Stimulated activated CD4-positive, alpha-beta T cell treated with anti-CD3 and anti-CD28 coated beads, TNF-alpha, amount 100 ng/mL, for 24 hours (primary cell): Measurements from ENCODE around the gene WNT9B.
A peak's percentile ranks its signal among the peaks of the same experiment; 100 is the strongest.
"Not testable (repeated sequence)": the region's sequence is repeated elsewhere in the genome, so short reads cannot be mapped to it uniquely, and the experiment has no call there.

Experiments
- DNase-seq, 3 experiments: peaks; one replicate each; pipeline ENCODE4 v3.0.0-alpha.2; 2020; ENCODE audit warnings: low read depth in 3 of 3

The WNT9B gene

DNA sequence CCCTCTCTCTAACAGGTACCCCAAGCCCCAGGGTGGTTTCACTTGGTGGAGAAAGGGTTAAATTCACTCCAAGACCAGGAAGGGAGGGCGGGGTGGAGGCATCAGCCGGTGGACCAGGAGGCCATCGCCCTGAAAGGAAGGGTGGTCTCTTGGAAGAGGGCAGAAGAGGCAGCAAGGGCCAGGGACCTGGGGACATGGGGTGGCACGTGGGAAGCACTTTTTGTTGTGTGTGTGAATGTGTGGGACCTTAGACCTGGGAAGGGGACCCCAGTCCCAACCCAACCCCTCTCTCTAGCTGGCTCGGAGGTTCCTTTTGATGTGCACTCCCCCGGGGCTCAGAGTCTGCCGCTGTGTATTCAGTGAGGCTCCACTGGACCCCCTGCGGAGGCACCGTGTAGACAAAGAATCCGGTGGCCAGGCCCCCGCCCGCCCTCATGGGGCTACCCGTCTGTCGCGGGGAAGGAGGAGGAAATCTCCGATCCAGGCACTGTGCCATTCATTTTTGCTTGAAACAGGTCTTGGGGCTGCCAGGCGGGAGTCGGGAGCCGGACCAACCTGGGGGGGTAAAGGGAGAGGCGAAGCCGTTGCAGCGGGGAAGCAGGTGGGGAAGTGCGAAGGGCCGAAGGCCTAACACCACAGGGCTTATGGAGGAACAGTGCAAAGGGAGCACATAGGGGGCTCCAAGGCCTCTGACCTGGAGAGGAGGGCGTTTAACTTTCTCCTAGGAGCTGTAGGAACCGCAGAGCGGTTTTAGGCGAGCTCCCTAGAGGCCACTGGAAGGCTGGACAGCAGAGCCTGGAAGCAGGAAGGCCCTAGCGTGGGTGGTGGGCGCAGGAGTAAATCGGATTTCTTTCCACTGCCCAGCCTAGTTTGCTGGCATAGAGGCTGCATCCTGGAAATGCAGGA lies 29.6 kb upstream of the WNT9B start:
- no peak for DNase-seq

DNA sequence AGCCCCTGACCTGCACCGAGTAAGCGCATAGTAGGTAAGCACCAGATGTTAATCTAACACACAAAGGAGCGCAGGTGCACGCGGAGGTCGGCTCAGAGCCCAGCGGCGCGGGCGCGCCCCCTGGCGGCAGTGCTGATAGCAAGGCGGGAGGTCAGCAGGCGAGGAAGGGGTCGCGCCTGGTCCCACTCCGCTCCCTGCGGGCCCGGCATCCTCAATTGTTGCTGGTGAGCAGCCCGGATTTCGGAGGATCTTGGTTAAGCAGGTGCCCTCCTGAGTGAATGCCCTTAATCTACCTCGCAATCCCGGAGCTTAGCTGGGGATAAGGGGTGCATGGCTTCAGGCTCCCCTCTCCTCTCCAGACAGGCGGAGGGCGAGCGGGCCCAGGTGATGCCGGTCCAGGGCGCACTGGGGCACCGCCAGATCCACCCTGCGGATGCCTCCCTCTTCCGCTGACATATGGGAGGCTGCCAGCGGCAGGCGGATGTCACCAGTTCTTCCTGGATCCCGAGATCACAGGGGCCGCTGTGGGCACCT lies 28.9 kb upstream of the WNT9B start:
- peak in 1 of 3 experiments; percentile 39 for DNase-seq

DNA sequence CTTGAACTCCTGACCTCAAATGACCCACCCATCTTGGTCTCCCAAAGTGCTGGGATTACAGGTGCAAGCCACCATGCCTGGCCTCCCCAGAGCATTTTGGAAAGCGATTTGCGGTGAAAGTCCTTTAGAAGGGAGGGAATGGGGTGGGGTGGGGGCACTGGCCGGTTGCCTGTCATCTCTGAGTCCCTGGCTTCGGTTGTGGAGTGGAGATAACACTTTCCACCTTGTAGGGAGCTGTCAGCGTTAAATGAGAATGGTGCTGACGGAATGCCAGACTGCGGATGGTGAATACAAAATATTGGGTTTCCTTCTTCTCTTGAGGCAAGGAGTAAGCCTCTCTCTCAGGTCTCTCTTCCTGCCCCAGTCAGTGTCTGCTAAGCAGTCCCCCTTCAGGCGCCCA lies 27.7 kb upstream of the WNT9B start:
- DNase-seq = no peak

DNA sequence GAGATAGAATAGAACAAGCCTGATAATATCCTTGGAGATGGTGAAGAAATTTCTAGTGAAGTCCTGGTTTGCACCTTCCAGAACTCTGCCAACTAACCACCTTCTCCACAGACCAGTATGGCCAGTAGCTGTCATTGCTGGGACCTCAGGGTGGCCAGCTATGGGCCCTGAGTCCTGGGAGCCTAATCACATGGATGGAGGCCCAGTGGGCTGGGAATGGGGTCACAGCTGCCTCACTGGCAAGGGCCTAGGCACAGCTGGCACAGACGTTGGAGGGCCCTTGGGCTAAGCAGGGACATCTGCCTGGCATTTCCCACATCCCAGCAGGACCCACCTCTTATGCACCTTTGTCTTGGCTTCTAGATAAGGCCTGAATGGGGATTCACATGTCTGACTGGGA lies 25.3 kb upstream of the WNT9B start:
- no peak for DNase-seq

DNA sequence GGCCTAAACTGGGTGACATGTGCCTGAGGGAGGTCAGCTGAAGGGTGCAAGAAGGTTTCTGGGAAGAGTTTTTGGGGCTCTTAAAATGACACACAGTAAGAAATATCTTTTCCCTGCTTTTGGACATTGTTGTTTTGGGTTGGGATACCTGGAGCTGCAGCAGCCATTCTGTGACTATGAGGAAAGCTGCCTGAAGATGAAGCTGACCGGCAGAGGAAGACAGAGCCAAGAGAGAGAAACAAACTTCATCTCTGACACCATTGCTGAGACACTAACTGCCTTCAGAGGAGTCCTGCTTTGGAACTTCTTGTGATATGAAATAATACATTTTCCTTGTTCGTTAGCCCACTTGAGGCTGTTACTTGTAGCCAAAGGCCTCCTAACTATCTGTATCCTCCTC lies 24.1 kb upstream of the WNT9B start:
- DNase-seq = no peak

DNA sequence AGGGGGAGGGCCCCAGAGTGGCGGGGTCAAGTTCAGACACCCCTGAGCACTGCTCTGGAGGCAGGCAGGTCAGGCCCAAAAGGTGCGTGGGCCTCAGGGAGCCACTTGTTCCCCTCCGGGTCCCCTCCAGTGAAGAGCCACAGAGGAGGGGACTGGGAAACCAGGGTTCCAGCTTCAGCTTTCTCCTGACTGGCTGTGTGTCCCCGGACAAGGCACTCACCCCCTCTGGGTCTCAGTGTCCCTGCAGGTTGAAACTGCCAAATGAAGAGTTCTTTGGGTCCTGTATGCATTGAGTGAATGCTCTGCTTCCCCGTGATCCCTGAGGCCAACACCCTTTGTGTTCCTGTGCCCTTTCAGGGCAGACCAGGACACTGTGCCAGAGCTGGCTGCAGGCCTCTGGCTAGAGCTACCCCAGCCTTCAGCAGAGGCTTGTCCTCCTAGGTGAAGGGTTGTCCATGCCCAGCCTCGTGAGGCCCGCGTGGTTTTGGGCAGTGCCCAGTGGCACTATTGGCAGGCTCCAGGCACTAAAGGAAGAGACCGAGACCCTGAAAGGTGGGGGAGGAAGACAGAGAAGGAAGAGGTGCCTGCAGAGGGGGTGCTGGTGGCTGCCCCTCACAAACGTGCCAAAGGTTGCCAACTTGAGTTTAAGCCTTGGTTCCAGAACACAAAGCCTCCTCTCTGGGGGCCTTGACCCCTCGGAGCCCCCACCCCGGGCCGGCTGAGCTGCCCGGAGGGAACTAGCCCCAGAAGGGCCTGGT lies 19.6 kb upstream of the WNT9B start:
- DNase-seq = no peak

DNA sequence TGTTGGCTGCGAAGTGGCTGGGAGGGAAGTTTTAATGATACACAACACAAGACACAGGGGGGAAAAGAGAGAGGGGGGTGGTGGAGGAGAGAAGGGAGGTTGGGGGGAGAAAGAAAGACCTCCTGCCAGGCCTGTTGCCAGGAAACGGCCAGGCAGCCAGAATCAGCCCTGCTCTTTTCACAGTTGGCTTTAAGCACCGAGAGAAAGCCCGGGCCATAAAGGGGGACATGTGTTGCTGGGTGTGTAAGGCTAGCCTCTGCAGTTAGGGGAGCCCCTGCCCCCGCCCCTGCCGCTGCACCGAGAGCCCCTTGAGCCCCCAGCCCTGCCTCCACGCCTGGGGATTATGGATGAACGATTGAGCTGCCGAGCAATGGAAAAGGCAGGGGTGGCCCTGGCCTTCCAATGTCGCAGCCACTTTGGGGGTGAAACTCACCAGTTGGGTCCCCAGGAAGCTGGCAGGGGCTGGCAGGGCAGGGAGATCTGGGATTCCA lies 19.0 kb upstream of the WNT9B start:
- no peak for DNase-seq

DNA sequence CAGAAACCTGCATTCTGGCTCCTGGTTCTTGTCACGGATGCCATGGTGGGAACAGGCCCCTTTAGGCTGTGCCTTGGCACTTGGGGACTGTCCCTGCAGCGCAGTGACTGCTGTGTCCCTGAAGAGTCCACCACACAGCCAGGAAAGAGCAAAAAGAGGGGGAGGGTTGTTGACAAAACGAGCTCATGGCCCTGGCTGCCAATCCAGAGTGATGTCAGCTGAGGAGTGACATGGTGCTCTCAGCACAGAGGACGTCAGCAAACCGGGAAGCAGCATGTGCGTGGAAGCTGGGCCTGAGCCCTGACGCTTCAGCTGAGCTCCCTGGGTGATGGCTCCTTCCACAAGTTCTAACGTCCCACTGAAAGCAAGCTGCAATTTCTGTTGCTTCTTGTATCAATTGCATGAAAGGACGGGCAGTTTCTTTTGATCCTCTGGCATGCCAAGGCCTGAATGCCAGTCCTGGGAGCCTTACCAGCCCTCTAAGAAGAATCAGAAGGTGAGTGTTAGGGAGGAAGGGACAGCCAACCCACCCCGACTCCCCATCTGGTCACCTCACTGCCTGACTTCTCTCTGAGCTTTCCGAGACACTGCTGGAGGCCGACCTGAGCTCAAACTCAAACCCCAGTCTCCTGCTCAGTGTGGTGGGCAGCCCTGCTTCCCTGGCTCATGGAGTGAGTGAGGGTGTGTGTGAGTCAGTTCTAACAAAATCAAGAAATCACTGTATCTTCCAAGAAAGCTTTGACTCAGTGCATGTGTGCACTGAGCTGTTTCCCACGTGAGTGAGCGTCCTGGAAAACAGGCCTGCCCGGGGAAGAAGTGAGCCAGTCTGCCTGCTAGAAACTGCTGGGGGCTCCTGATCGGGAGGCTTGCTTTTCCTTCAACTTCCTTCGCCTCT lies 18.2 kb upstream of the WNT9B start:
- DNase-seq = no peak

DNA sequence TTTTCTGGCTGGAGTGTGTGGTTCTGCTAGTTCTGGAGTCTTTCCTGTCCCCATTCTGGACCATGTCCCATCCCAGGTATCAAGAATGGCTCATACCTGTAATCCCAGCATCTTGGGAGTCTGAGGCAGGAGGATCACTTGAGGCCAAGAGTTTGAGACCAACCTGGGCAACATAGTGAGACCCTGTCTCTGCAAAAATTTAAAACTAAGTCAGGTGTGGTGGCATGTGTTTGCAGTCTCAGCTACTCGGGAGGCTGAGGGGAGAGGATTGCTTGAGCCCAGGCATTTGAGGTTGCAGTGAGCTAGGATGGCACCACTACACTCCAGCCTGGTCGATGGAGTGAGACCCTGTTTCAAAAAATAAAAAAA lies 17.6 kb upstream of the WNT9B start:
- DNase-seq = no peak

DNA sequence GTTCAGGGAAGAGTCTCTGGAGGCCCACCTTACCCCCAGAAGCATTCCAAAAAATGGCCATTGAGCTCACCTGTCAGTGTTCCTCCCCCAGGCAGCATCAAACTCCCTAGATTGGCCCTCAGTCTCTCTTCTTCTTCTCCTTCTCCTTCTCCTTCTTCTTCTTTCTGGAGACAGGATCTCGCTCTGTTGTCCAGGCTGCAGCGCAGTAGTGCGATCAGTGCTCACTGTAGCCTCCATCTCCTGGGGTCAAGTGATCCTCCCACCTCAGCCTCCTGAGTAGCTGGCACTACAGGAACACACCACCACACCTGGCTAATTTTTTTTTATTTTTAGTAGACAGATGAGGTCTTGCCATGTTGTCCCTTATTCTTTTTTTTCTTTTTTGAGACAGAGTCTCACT lies 16.5 kb upstream of the WNT9B start:
- DNase-seq = no peak

DNA sequence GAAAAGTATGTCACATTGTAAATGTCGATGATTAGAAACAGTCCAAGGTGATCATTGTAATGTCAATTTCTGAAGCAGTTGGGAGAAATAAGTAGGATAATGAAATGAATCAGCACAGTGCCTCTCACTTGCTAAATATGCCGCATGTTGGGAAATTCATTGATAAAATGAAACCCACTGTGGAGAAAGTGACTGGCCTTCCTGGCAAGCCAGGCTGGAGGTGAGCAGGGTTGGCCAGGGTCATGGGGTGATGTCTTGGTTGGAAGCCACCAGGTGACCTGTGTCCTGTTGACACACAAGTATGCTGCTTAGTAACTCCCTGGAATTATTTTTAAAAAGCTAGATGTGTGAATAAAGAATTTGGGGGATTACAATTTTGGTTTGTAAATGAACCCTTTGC lies 14.9 kb upstream of the WNT9B start:
- no peak for DNase-seq

DNA sequence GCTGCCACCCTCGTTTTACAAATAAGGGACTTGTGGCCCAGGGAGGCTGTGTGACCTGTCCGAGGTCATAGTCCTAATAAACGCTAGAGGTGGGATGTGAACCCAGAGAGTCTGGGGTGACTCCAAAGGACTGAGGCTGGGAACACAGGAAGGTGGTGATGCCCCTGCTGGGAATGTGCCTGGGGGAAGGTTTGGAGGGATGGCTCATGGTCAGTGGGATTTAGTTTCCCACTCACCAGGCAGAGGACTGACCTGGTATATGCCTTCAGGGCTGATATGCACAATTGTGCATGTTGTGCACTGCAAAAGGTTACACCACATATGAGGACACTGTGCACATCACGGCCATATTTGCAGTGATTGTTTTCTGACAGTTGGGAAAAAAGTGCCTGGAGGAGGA lies 13.9 kb upstream of the WNT9B start:
- no peak for DNase-seq

DNA sequence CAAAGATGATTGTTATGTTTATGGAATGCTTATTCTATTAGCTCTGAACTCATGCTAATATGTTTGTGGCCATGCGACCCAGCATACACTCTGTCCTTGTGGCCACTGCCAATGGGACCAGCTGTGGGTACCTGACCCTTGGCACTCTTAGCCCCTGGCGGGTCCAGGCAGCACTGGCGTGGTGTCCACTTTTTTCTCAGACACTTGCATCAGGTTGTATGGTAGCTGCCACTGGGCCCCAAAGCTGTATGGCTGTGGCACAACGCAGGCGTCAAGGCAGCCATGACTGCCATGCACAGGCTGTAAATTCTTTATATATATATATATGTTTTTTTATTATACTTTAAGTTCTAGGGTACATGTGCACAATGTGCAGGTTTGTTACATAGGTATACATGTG lies 12.2 kb upstream of the WNT9B start:
- no peak for DNase-seq

DNA sequence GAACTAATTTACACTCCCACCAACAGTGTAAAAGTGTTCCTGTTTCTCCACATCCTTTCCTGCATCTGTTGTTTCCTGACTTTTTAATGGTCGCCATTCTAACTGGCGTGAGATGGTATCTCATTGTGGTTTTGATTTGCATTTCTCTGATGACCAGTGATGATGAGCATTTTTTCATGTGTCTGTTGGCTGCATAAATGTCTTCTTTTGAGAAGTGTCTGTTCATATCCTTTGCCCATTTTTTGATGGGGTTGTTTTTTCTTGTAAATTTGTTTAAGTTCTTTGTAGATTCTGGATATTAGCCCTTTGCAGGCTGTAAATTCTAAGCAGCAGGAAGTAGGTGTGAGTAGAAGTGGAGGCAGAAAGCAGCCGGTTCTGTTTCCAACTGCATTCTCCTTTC lies 10.8 kb upstream of the WNT9B start:
- not testable (repeated sequence) for DNase-seq

DNA sequence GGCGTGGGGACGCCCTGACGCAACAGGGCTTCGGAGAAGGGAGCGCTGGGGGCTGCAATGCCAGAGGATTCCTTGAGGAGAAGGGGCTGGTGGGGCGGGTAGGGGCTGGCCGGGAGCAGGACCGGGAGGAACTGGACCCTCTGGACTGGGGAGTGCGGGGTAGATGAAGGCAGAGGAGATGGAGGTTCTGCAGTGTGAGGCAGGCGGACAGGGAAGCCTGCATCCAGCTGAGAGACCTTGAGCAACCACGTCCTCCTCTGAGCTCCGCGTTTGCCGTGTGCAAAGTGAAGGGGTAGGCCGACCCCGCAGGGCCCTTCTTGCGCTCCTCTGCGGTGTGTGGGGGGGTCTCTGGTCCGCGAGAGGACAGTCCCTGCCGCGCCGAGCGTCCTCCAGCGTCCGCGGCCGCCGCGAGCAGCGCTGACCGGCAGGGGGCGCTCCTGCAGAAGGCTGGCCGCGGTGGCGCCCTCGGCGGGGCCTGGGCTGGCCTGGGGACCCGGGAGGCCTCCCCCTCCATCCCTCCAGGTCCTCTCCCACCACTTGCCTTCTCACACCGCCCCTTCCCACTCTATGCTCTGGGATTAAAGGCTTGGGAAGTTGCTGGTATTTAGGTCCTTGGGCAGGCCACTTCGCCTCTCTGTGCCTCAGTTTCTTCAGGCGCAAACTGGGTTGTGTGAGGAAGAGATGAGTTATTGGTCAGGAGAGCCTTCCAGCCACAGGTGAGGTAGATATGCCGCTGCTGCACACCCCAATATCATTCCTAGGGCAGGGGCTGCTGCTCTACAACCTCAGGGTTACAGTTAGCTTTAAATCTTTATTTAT lies 9.6 kb upstream of the WNT9B start:
- DNase-seq = no peak

DNA sequence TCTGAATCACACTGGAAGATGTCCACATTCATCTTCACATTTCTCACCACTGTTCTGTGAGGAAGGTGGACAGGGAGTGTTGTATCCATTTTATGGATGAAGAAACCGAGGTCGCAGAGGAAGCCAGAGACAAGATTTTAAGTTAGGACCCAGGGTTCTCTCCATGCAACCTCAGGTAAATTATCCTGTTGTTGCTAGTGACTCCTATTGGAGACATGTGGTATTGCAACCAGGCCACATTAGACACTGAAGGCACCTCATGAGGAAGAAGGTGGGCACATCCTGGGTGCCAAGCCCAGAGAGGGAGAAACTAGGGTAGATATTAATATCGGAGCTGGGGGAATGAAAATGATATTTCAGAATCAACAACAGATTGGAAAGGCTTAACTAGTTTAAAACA lies 8.5 kb upstream of the WNT9B start:
- DNase-seq = no peak

DNA sequence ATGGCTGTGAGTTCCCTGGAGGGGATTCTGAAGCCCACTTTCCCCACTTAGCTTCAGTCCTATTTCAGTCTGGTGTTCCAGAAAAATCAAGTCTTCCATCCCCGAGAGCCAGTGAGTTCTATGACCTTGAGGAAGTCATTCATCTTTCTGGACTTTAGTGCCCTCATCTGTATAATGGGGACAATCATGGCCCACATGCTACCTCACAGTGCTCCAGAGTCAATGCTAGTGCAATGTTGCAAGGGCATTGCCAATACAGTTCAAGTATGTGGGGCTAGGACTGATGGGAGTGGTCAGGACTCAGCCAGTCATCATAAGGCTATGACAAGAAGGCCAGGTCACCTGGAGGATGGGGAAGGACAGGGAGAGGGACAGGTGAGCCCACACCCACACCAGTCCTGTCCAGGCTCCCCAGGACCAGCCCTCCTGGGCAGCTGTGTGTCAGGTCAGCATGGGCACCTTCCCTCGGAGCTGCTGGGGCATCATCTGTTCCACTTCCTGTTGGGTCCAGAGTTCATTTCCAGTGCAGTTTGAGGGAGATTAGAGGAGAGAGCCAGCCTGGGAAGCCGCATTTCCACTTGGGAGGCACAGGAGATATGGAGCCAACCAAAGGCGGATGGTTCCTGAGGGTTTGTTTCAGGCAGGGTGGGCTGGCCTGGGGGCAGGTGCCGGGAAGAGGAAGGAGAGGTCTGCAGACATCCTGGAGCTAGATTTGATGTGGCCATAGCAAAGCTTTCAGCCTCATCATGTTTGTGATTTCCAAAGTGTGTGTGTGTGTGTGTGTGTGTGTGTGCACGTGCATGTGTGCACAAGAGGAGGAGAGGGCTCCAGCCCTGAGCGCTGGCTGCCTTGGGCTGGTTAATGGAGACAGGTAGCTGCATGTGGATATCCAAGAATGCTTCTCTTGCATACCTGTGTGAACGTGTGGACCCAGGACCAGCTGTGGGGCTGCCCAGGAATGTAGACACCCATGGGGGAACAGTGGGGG lies 3.9 kb upstream of the WNT9B start:
- DNase-seq = no peak

DNA sequence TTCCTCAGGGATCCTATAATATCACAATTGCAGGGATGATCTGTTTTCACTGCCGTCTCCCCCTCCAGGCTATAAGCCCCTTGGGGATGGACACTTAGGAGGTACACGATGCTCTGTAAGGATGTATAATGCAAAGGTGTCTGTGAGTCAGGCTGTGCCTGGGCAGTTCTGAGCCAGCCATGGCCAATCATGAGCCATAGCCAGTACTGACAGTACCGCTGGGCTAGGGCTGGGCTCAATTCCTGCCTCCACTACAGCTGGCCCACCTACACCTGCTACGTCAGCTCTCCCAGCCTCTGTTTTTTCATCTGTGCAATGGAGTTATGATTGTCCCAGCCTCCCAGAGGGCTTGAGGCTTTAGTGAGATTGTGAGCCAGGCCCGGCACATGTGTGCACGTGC lies 2.8 kb upstream of the WNT9B start:
- DNase-seq = no peak

DNA sequence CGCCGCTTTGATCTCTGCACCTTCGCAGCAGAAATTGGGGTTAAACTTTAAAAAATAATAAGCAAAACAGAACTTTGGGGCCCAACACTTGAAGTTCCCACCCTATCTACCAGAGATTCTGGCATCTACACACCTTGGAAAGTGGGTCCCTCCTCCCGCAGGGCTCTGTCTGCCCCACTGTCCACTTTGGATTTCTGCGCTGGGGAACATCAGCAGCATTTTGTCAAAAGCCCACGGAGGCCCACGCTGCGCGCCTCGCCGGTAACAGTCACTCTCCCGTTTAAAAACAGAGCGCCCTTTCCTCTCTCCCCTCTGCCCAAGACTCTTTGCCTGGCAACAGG lies 725 bp upstream of the WNT9B start:
- no peak for DNase-seq

DNA sequence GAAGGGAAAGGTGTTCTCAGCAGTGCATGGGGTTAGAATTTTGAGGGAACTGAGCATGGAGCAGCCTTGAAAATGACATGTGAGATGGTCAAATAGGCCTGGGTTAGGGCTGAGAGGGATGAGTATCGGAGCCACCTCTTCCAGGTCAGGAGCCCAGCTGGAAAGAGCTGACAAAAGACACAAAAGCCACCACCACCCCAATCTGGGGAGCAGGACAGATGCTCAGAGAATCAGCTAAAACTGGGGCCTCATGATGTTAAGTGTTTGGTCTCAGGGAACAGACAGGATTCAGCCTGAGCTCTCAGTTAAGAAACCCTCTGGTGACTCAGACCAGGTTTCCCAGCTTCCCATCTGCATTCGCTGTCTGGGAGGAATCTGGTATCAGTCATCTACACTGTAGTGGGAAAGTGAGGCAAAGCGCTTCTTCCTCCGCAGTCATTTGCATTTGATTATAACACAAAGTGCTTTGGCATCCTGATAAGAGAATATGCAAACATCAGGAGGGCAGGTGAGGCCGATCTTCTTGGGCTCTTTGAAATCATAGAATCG lies 2.6 kb downstream of the WNT9B start:
- DNase-seq = no peak
